Stomach (tissue), 9 donors: ENCODE measurements around the gene NEB. TPM values are rescaled to one million over a fixed set of nuclear protein-coding genes. Genes with fewer than 3 reads are reported as not detected.

Experiments used
- DNase-seq, 2 donors: peaks; one replicate each; pipeline versions ENCODE4 v3.0.0 to v3.0.0-alpha.2; 2013 to 2019
- H3K27ac ChIP-seq, 5 donors: fragments of 200-600 bp in 4 of 5; sonication (generic) in 4 of 5; one replicate each; pipeline ENCODE4 v1.5.1; 2013 to 2019; ENCODE audit warnings: mild to moderate bottlenecking in 1 of 5, moderate library complexity in 1 of 5
- H3K27me3 ChIP-seq, 3 donors: fragments of 200-600 bp; sonication (generic); one replicate each; pipeline ENCODE4 v1.5.1; 2017 to 2019; ENCODE audit warnings: mixed run types in 1 of 3
- H3K36me3 ChIP-seq, 4 donors: fragments of 200-600 bp; sonication (generic); 1 replicate in 3 of 4; 2 replicates in 1 of 4; pipeline ENCODE4 v1.5.1; 2016 to 2019
- H3K4me1 ChIP-seq, 4 donors: fragments of 200-600 bp; sonication (generic); one replicate each; pipeline ENCODE4 v1.5.1; 2016 to 2019
- H3K4me3 ChIP-seq, 4 donors: fragments of 200-600 bp; sonication (generic) in 3 of 4; one replicate each; pipeline ENCODE4 v1.5.1; 2016 to 2019; ENCODE audit warnings: mild to moderate bottlenecking in 1 of 4
- H3K9me3 ChIP-seq, 4 donors: fragments of 200-600 bp; sonication (generic); one replicate each; pipeline ENCODE4 v1.5.1; 2016 to 2019
- EP300 ChIP-seq: sonication (generic); formaldehyde crosslinking; IDR thresholded peaks from one replicate; pipeline ENCODE4 v1.6.1; 2017; ENCODE audit warnings: antibody characterized with exemption
- POLR2A ChIP-seq, 4 donors: fragments of 450-650 bp; IDR thresholded peaks; one replicate each; pipeline ENCODE4 v1.6.1; 2016; ENCODE audit warnings: antibody characterized with exemption in 4 of 4, control low read depth in 2 of 4, mild to moderate bottlenecking in 1 of 4, moderate library complexity in 1 of 4
- POLR2AphosphoS5 ChIP-seq, 3 donors: sonication (generic); formaldehyde crosslinking; IDR thresholded peaks; one replicate each; pipeline ENCODE4 v1.6.1; 2016; ENCODE audit warnings: antibody characterized with exemption in 3 of 3
- WGBS, 5 donors: extraction: QIAGEN DNeasy Blood & Tissue Kit in 3 of 5; methylation state at CpG; one replicate each; pipeline versions ENCODE4 v1.1.5 to v1.1.7; 2013 to 2018; 5-methylcytosine and 5-hydroxymethylcytosine counted together
- intact Hi-C: fragments of 100-400 bp; cut with DNase I; formaldehyde crosslinking; loops from one replicate; pipeline ENCODE4 v1.15.1; 2023; ENCODE audit warnings: low total_unique reads
- polyA plus RNA-seq, 3 donors: library from polyadenylated mRNA; stranded (reverse); fragments of 200-250 nt; gene quantifications; one replicate each; pipeline ENCODE4 v1.2.3, GENCODE V29; 2013
- total RNA-seq, 5 donors: library from RNA; depleted of rRNA; stranded (reverse); fragments of >200 nt; gene quantifications; one replicate each; pipeline versions ENCODE4 v1.1.0 to v1.2.3, GENCODE V29; 2014 to 2016
- TF ChIP-seq, protein P1 (sequence below), 7 experiments: fragments of 450-650 bp in 4 of 7; fragments of 200-600 bp in 3 of 7; sonication (generic) in 3 of 7; IDR thresholded peaks; one replicate each; pipeline ENCODE4 v1.5.1; 2016 to 2019; ENCODE audit warnings: antibody characterized with exemption in 7 of 7, control low read depth in 2 of 7, mild to moderate bottlenecking in 1 of 7
- donor health status: healthy with polysubstance abuse.
- donor health status: Bipolar disorder and iron deficiency.
- donor health status: healthy.

Gene NEB
- total and polyA plus RNA-seq, 8 donors = 0.12 to 4.0 (median 1.0) TPM; not detected in 1

DNA sequence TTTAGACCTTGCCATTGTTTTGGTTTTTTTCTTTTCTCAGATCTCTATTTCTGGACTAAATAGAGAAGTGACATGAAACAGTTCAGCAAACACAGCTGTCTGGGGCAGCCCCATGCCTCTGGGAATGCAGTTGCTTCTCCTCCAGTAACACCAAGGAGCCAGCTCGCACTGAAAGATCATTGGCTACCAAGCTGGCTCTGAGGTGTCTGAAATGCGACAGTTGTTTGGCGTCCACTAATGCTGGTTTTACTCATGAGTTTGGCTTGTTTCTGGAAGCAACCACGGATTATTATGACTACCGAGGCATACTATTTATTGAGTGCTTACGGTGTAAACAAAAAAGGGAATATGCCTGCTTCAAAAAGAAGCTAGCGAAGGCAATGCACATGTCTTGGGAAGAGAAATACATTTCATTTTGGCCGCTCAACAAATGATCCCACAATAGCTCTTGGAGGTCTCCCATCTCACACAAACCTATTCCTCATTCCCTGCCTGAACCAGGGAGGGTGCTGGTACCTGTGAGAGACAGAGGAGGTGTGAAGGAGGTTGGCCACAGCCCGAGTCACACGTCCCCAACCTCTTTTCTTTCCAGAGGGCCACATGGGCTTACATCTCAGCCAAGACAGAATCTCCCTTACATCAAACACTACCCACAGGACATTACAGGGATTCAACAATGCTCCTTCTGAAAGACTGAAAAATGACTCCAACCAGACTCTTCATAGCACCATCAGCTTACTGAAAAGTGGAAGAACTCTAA, 37.5 kb upstream of the NEB start:
- H3K9me3 ChIP-seq = no peaks in the 10 kb centered on the region
- WGBS, 5 donors = 57 to 81% (median 73%) methylated on average over 10 of the region's 10 CpGs
- H3K27ac ChIP-seq = peak overlapping the region in 2 of 5 donors; percentile 36 to 67
- no peak overlapping the region for H3K4me3 ChIP-seq
- no peaks in the 10 kb centered on the region for H3K27me3 ChIP-seq
- peaks cover 0 to 12% (median 0%) of the 10 kb centered on the region in 4 donors for H3K4me1 ChIP-seq
- intact Hi-C loops = no loop called here
- DNase-seq = peak in 1 of 2 donors; percentile 61
- peaks cover 0 to 10% (median 9%) of the 10 kb centered on the region in 4 donors for H3K36me3 ChIP-seq
- no peak for TF ChIP-seq POLR2A (IDR thresholded peaks at IDR 0.05)
- peak in 2 of 3 donors; percentile 6 to 72 for TF ChIP-seq POLR2AphosphoS5 (IDR thresholded peaks at IDR 0.05)

DNA sequence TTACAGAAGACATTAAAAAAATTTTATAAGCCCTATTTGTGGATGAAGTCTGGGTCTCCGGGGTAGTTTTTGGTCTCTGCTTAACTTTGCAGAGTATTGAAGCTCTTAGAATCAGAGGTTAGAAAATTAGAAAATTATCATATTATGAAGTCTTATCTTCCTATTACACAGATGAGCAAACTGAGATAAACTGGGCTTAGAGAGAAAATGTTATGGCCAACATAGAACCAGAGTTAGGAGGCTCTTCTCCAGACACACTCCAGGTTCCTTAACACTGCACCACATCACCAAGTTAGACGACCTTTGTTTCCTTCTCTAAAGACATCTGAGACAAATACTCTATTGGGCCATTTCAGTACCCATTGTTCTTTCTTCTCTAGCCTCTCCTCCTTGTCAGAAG, 36.7 kb upstream of the NEB start:
- H3K4me3 ChIP-seq = no peak overlapping the region
- whole genome bisulfite sequencing, 5 donors = 82 to 89% (median 84%) methylated on average over 2 of the region's 2 CpGs
- peak overlapping the region in 2 of 5 donors; percentile 26 to 36 for H3K27ac ChIP-seq
- no peaks in the 10 kb centered on the region for H3K9me3 ChIP-seq
- intact Hi-C loops = no loop called here
- H3K27me3 ChIP-seq = no peaks in the 10 kb centered on the region
- no peak for TF ChIP-seq EP300
- TF ChIP-seq POLR2A (IDR thresholded peaks at IDR 0.05) = no peak
- TF ChIP-seq POLR2AphosphoS5 (IDR thresholded peaks at IDR 0.05) = no peak
- TF ChIP-seq, protein P1, sequence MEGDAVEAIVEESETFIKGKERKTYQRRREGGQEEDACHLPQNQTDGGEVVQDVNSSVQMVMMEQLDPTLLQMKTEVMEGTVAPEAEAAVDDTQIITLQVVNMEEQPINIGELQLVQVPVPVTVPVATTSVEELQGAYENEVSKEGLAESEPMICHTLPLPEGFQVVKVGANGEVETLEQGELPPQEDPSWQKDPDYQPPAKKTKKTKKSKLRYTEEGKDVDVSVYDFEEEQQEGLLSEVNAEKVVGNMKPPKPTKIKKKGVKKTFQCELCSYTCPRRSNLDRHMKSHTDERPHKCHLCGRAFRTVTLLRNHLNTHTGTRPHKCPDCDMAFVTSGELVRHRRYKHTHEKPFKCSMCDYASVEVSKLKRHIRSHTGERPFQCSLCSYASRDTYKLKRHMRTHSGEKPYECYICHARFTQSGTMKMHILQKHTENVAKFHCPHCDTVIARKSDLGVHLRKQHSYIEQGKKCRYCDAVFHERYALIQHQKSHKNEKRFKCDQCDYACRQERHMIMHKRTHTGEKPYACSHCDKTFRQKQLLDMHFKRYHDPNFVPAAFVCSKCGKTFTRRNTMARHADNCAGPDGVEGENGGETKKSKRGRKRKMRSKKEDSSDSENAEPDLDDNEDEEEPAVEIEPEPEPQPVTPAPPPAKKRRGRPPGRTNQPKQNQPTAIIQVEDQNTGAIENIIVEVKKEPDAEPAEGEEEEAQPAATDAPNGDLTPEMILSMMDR (IDR thresholded peaks at IDR 0.05) = no peak
- no peak for DNase-seq
- peaks cover 0 to 12% (median 0%) of the 10 kb centered on the region in 4 donors for H3K4me1 ChIP-seq
- peaks cover 0 to 4% (median 2%) of the 10 kb centered on the region in 4 donors for H3K36me3 ChIP-seq

DNA sequence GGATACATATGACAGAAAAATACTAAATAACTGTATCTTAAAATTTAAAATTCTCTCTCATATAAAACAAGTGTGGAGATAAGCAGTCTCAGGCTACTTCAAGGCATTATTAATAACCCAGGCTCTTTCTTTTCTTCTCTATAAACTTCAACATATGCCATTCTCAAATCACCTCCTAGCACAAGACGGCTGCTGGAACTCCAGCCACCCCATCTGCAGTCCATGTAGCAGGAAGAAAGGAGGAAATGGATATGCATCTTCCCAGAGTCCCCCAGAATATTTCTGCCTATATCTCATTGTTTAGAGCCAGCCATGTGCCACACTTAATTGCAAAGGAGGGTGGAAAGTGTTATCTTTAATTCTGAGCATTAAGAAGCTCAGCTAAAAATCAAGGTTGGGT, 35.3 kb upstream of the NEB start:
- no peak for DNase-seq
- no peaks in the 10 kb centered on the region for H3K36me3 ChIP-seq
- peaks cover 0 to 9% (median 0%) of the 10 kb centered on the region in 4 donors for H3K4me1 ChIP-seq
- H3K4me3 ChIP-seq = no peak overlapping the region
- no peak overlapping the region for H3K27ac ChIP-seq
- intact Hi-C loops = no loop called here
- TF ChIP-seq, protein P1 (IDR thresholded peaks at IDR 0.05) = no peak
- TF ChIP-seq POLR2AphosphoS5 (IDR thresholded peaks at IDR 0.05) = no peak
- WGBS, 5 donors = 86 to 100% (median 96%) methylated on average over 1 of the region's 1 CpG
- no peaks in the 10 kb centered on the region for H3K9me3 ChIP-seq
- H3K27me3 ChIP-seq = no peaks in the 10 kb centered on the region

DNA sequence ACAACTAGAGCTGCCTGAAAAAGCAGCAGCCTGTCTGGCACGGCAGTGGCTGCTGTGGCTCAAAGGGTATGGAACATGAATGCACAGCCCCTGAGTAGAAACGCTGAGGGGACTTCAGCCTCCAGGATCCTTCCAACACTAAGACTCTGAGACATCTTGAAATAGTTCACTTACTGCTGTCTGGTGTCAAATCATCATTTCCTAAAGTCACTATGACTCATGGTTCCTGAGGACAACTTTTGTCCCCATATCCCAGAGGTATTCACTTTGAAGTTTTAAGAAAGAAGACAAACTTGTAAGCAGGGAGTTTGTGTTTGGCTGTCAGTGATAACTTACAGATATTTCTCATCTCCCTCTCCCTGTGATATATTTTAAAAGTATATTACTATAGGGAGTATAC, 33.3 kb upstream of the NEB start:
- Histone ChIP-seq H3K27ac (no peak overlapping the region), H3K27me3 (no peaks in the 10 kb centered on the region), H3K4me1 (peaks cover 0 to 4% (median 0%) of the 10 kb centered on the region in 4 donors), H3K9me3 (no peaks in the 10 kb centered on the region), H3K4me3 (no peak overlapping the region), H3K36me3 (no peaks in the 10 kb centered on the region)
- TF ChIP-seq, protein P1 (IDR thresholded peaks at IDR 0.05) = no peak
- no peak for TF ChIP-seq POLR2A (IDR thresholded peaks at IDR 0.05)
- no peak for TF ChIP-seq POLR2AphosphoS5 (IDR thresholded peaks at IDR 0.05)
- no peak for TF ChIP-seq EP300
- intact Hi-C loops = no loop called here
- no peak for DNase-seq
- 60 to 79% (median 75%) methylated on average over 2 of the region's 2 CpGs for WGBS, 5 donors
